B cell (primary cell): ENCODE measurements around the gene HEXD. TPM values are rescaled to one million over a fixed set of nuclear protein-coding genes. Genes with fewer than 3 reads are reported as not detected.

ENCODE experiments used
- ATAC-seq: fragments of 200-7000 bp; cut with Tn5 transposase; one replicate; pipeline ENCODE4 v1.10.0; 2021; ENCODE audit warnings: low read depth, mild to moderate bottlenecking, moderate number of reproducible peaks, moderate library complexity
- CTCF ChIA-PET: fragments of 350-600 bp; sonication (Branson Sonifier 250); formaldehyde crosslinking; loops from one replicate; lab custom pipeline; 2021; ENCODE audit warnings: antibody characterized with exemption, inconsistent platforms; lab: Charles Lee
- POLR2A ChIA-PET: fragments of 350-600 bp; sonication (Branson Sonifier 250); formaldehyde crosslinking; loops from one replicate; lab custom pipeline; 2021; ENCODE audit warnings: antibody characterized with exemption; lab: Charles Lee
- DNase-seq: peaks from one replicate; pipeline ENCODE4 v3.0.0; 2013
- H2AFZ ChIP-seq: 2 replicates; pipeline ENCODE4 v1.6.1; 2012; ENCODE audit warnings: mild to moderate bottlenecking, low read depth, low read length; ENCODE audit not compliant: insufficient read depth, poor library complexity, severe bottlenecking
- H3K27ac ChIP-seq, 2 donors: 1 replicate in 1 of 2; 2 replicates in 1 of 2; pipeline ENCODE4 v1.5.1; 2012 to 2013; ENCODE audit warnings: low read length in 2 of 2, mild to moderate bottlenecking in 2 of 2, moderate library complexity in 1 of 2
- H3K27me3 ChIP-seq, 4 experiments: fragments of 200-600 bp in 1 of 4; sonication (generic) in 1 of 4; replicated peaks in 1 of 4; 1 replicate in 2 of 4; 2 replicates in 2 of 4; pipeline versions ENCODE4 v1.6.1 to v1.7.0; 2013 to 2016; ENCODE audit warnings: low read length in 3 of 4, mild to moderate bottlenecking in 2 of 4, mixed read lengths in 1 of 4, moderate library complexity in 1 of 4; ENCODE audit not compliant: insufficient read depth in 4 of 4, control insufficient read depth in 3 of 4; ENCODE audit errors: control extremely low read depth in 1 of 4
- H3K36me3 ChIP-seq, 2 experiments: replicated peaks in 1 of 2; 1 replicate in 1 of 2; 2 replicates in 1 of 2; pipeline versions ENCODE4 v1.6.1 to v1.7.1; 2013; ENCODE audit warnings: low read length in 1 of 2; ENCODE audit not compliant: insufficient read depth in 2 of 2, control insufficient read depth in 1 of 2; ENCODE audit errors: control extremely low read depth in 1 of 2, extremely low read depth in 1 of 2
- H3K4me1 ChIP-seq, 2 donors: fragments of 200-600 bp in 1 of 2; sonication (generic) in 1 of 2; 1 replicate in 1 of 2; 2 replicates in 1 of 2; pipeline versions ENCODE4 v1.5.1 to v1.6.1; 2013 to 2017; ENCODE audit warnings: low read length in 2 of 2; ENCODE audit not compliant: control insufficient read depth in 2 of 2, insufficient read depth in 2 of 2
- H3K4me2 ChIP-seq: replicated peaks from 2 replicates; pipeline ENCODE3; 2012; ENCODE audit warnings: mild to moderate bottlenecking, low read depth, low read length; ENCODE audit not compliant: poor library complexity, severe bottlenecking
- H3K4me3 ChIP-seq, 5 experiments: fragments of 200-600 bp in 1 of 5; sonication (generic) in 1 of 5; 1 replicate in 3 of 5; 2 replicates in 2 of 5; pipeline versions ENCODE4 v1.5.1 to v1.7.0; 2011 to 2016; ENCODE audit warnings: low read length in 4 of 5, mild to moderate bottlenecking in 4 of 5, low read depth in 2 of 5, control low read depth in 1 of 5, moderate library complexity in 1 of 5; ENCODE audit not compliant: insufficient read depth in 1 of 5; ENCODE audit errors: control extremely low read depth in 1 of 5, extremely low read depth in 1 of 5
- H3K79me2 ChIP-seq: fragments of 200-600 bp; sonication (generic); one replicate; pipeline ENCODE4 v1.6.0; 2016; ENCODE audit warnings: low read length; ENCODE audit not compliant: control insufficient read depth, insufficient read depth
- H3K9ac ChIP-seq: fragments of 200-600 bp; sonication (generic); 2 replicates; pipeline ENCODE4 v1.6.1; 2017; ENCODE audit warnings: mild to moderate bottlenecking, low read length, moderate library complexity
- H3K9me3 ChIP-seq, 3 donors: one replicate each; pipeline versions ENCODE4 v1.6.1 to v1.7.1; 2013; ENCODE audit warnings: low read length in 2 of 3; ENCODE audit not compliant: control insufficient read depth in 2 of 3, insufficient read depth in 1 of 3; ENCODE audit errors: control extremely low read depth in 1 of 3
- H4K20me1 ChIP-seq: 2 replicates; pipeline ENCODE4 v1.6.0; 2012; ENCODE audit warnings: mild to moderate bottlenecking, low read length; ENCODE audit not compliant: insufficient read depth, control insufficient read depth, poor library complexity, severe bottlenecking
- H3K27ac Mint-ChIP-seq: one replicate; pipeline ENCODE4 v1.8.0; 2021; ENCODE audit warnings: mixed read lengths
- H3K27me3 Mint-ChIP-seq: one replicate; pipeline ENCODE4 v1.8.0; 2021; ENCODE audit warnings: mixed read lengths
- H3K4me1 Mint-ChIP-seq: one replicate; pipeline ENCODE4 v1.8.0; 2021; ENCODE audit warnings: mixed read lengths
- H3K4me3 Mint-ChIP-seq: one replicate; pipeline ENCODE4 v1.8.0; 2021; ENCODE audit warnings: mixed read lengths
- H3K9me3 Mint-ChIP-seq: one replicate; pipeline ENCODE4 v1.8.0; 2022; ENCODE audit warnings: mixed read lengths; ENCODE audit not compliant: insufficient read depth
- EZH2 ChIP-seq: IDR thresholded peaks from 2 replicates; pipeline ENCODE4 v1.6.1; 2012; ENCODE audit warnings: borderline replicate concordance, low read depth, mild to moderate bottlenecking, moderate library complexity, low read length; ENCODE audit not compliant: insufficient read depth, poor library complexity, severe bottlenecking
- WGBS: methylation state at CpG from one replicate; pipeline ENCODE4 v1.1.5; 2013; ENCODE audit warnings: missing lambda C conversion rate; ENCODE audit not compliant: insufficient coverage; 5-methylcytosine and 5-hydroxymethylcytosine counted together
- intact Hi-C: fragments of 100-400 bp; cut with micrococcal nuclease; formaldehyde crosslinking; loops from one replicate; pipeline ENCODE4 v1.10.0; 2022
- polyA plus RNA-seq: library from polyadenylated mRNA; depleted of rRNA; stranded (reverse); fragments of >200 nt; gene quantifications from 2 replicates; pipeline ENCODE4 v1.2.3, GENCODE V29; 2012
- total RNA-seq, 2 donors: library from RNA; stranded (reverse); fragments of 120-200 nt in 1 of 2; gene quantifications; 1 replicate in 1 of 2; 2 replicates in 1 of 2; pipeline versions ENCODE4 v1.2.3 to v1.2.4, GENCODE V29; 2013 to 2022
- TF ChIP-seq, protein P1 (sequence below): fragments of 200-600 bp; IDR thresholded peaks from one replicate; pipeline ENCODE4 v1.8.0; 2022; ENCODE audit warnings: antibody characterized with exemption, mild to moderate bottlenecking

HEXD gene
- total and polyA plus RNA-seq, 2 donors (not counting 1 experiment from before 2014, with no cell fraction given): 128 to 317 TPM

DNA sequence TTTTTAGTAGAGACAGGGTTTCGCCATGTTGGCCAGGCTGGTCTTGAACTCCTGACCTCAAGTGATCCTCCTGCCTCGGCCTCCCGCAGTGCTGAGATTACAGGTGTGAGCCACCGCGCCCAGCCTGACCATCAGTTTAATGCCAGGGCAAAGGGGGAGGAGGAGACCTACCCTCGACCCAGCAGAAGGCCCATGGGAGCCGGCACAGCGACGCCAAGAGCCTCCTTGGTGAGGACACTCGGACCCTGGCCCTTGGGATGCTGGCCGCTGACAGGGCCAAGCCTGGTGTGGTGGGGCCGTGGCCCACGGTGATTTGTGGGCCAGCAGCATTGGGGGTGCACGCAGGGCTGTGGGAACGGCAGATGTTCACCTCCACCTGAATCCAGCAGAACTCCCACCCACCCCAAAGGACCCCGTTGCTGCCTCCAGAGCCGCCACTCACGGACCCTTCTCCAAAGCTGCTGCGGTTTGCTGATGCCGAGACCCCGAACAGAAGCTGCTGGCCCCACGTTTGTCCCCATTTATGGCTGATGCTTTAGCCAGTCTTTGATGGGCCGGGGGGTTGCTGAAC lies 26.6 kb upstream of the HEXD start:
- no peaks in the 10 kb centered on the region for H3K4me1 ChIP-seq
- H3K27ac ChIP-seq: no peak overlapping the region
- ChIA-PET POLR2A (interaction anchor here (0.6 kb wide), 1 partner anchor 47 kb away, joined by 10 read pairs; no protein-coding TSS in a partner anchor), CTCF (no interaction called here)
- H2AFZ ChIP-seq: no peak overlapping the region
- 98% methylated on average over 19 of the region's 23 CpGs for WGBS
- Mint-ChIP-seq H3K27me3 (no peaks in the 10 kb centered on the region), H3K27ac (no peak overlapping the region), H3K9me3 (no peaks in the 10 kb centered on the region), H3K4me1 (peaks cover 2% of the 10 kb centered on the region), H3K4me3 (no peak overlapping the region)
- peaks cover 3 to 17% of the 10 kb centered on the region in 2 experiments for H3K36me3 ChIP-seq
- intact Hi-C loops: no loop called here
- TF ChIP-seq, protein P1, sequence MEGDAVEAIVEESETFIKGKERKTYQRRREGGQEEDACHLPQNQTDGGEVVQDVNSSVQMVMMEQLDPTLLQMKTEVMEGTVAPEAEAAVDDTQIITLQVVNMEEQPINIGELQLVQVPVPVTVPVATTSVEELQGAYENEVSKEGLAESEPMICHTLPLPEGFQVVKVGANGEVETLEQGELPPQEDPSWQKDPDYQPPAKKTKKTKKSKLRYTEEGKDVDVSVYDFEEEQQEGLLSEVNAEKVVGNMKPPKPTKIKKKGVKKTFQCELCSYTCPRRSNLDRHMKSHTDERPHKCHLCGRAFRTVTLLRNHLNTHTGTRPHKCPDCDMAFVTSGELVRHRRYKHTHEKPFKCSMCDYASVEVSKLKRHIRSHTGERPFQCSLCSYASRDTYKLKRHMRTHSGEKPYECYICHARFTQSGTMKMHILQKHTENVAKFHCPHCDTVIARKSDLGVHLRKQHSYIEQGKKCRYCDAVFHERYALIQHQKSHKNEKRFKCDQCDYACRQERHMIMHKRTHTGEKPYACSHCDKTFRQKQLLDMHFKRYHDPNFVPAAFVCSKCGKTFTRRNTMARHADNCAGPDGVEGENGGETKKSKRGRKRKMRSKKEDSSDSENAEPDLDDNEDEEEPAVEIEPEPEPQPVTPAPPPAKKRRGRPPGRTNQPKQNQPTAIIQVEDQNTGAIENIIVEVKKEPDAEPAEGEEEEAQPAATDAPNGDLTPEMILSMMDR: no peak
- TF ChIP-seq EZH2: no peak
- H4K20me1 ChIP-seq: no peaks in the 10 kb centered on the region
- H3K27me3 ChIP-seq: peaks cover 0 to 7% (median 0%) of the 10 kb centered on the region in 4 experiments
- no peaks in the 10 kb centered on the region for H3K79me2 ChIP-seq
- H3K9ac ChIP-seq: no peak overlapping the region
- no peak overlapping the region for H3K4me3 ChIP-seq
- DNase-seq: no peak
- no peak for ATAC-seq
- no peak overlapping the region for H3K4me2 ChIP-seq
- no peaks in the 10 kb centered on the region for H3K9me3 ChIP-seq

DNA sequence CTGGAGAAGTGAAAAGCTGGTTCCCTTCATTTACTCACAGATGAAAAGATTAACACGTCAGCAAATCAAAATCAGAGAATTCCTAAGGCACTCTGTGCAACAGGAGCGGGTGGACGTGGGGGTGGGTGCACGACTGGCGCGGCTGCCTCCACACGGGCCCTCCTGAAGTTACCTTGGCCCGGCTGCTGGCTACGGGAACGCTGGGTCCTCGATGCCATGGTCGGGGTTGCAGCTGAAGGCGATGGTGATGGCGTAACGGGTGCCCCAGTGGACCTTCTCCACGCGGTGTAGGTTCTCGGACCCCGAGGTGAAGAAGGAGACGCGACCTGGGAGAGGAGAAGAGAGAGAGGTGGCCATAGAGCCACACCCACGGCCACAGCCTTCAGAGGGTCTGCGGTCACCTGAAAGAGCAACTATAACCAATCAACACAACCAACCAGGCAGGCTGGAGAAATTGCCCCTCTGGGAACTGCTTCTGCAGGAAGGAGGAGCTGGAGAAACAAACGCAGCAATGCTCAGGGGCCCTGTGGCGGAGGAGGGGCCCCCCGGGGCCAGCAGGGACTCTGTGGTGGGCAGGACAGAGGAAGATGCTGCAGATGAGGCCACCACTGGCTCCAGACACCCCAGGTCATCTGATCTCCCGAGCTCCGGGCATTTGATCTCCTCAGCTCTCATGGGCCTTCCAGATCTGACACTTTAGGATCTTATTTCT lies 25.8 kb upstream of the HEXD start:
- Mint-ChIP-seq H3K27me3 (no peaks in the 10 kb centered on the region), H3K9me3 (no peaks in the 10 kb centered on the region), H3K27ac (no peak overlapping the region), H3K4me3 (no peak overlapping the region), H3K4me1 (peaks cover 2% of the 10 kb centered on the region)
- Histone ChIP-seq H3K27ac (no peak overlapping the region), H3K4me3 (no peak overlapping the region), H3K4me1 (no peaks in the 10 kb centered on the region), H3K9ac (no peak overlapping the region), H3K4me2 (no peak overlapping the region), H2AFZ (no peak overlapping the region), H3K79me2 (no peaks in the 10 kb centered on the region), H3K36me3 (peaks cover 3 to 17% of the 10 kb centered on the region in 2 experiments), H4K20me1 (no peaks in the 10 kb centered on the region), H3K27me3 (no peaks in the 10 kb centered on the region), H3K9me3 (no peaks in the 10 kb centered on the region)
- CTCF ChIA-PET: no interaction called here
- DNase-seq (no peak), ATAC-seq (no peak)
- WGBS: 94% methylated on average over 23 of the region's 28 CpGs
- TF ChIP-seq, protein P1: no peak
- no peak for TF ChIP-seq EZH2
- intact Hi-C loops: no loop called here
- POLR2A ChIA-PET: interaction anchor here (0.6 kb wide), 1 partner anchor 46 kb away, joined by 10 read pairs; no protein-coding TSS in a partner anchor
